Ovary (tissue), 9 donors: Measurements from ENCODE around the gene CSNK1E. TPM values are rescaled to one million over a fixed set of nuclear protein-coding genes. Genes with fewer than 3 reads are reported as not detected.

ENCODE experiments used
- DNase-seq, 5 donors: peaks; one replicate each; pipeline ENCODE4 v3.0.0-alpha.2; 2019 to 2020
- H3K27ac ChIP-seq, 2 donors: fragments of 200-600 bp; one replicate each; pipeline versions ENCODE4 v1.5.1 to v1.8.0; 2019 to 2022
- H3K27me3 ChIP-seq: fragments of 200-600 bp; one replicate; pipeline ENCODE4 v1.8.0; 2022
- H3K36me3 ChIP-seq: fragments of 200-600 bp; sonication (generic); one replicate; pipeline ENCODE4 v1.5.1; 2019
- H3K4me1 ChIP-seq: one replicate; pipeline ENCODE4 v1.8.1; 2013; ENCODE audit warnings: mild to moderate bottlenecking, moderate library complexity; ENCODE audit not compliant: insufficient read depth
- H3K4me3 ChIP-seq: fragments of 200-600 bp; sonication (generic); one replicate; pipeline ENCODE4 v1.5.1; 2017
- H3K9me3 ChIP-seq, 2 donors: fragments of 200-600 bp in 1 of 2; sonication (generic) in 1 of 2; one replicate each; pipeline versions ENCODE4 v1.5.1 to v1.8.1; 2013 to 2019; ENCODE audit warnings: mild to moderate bottlenecking in 1 of 2, moderate library complexity in 1 of 2
- EP300 ChIP-seq: sonication (generic); formaldehyde crosslinking; IDR thresholded peaks from one replicate; pipeline ENCODE4 v1.6.1; 2017; ENCODE audit warnings: antibody characterized with exemption
- POLR2A ChIP-seq: fragments of 450-650 bp; IDR thresholded peaks from one replicate; pipeline ENCODE4 v1.6.1; 2017; ENCODE audit warnings: antibody characterized with exemption, mild to moderate bottlenecking, moderate library complexity
- WGBS, 3 donors: extraction: QIAGEN DNeasy Blood & Tissue Kit in 1 of 3; methylation state at CpG; one replicate each; pipeline versions ENCODE4 v1.1.5 to v1.1.7; 2013 to 2017; 5-methylcytosine and 5-hydroxymethylcytosine counted together
- intact Hi-C, 4 donors: fragments of 100-400 bp; cut with DNase I; formaldehyde crosslinking; loops; one replicate each; pipeline versions ENCODE4 v1.11.0 to v1.15.1; 2022 to 2023
- polyA plus RNA-seq, 2 donors: library from polyadenylated mRNA; stranded (reverse); fragments of 200-250 nt in 1 of 2; fragments of 350-450 nt in 1 of 2; fragmentation: Illumina TruSeq in 1 of 2; extraction: RNeasy Lipid Tissue Mini Kit (QIAGEN cat#74804) in 1 of 2; gene quantifications; one replicate each; pipeline ENCODE4 v1.2.3, GENCODE V29; 2013 to 2014
- total RNA-seq, 7 donors: library from RNA; depleted of rRNA in 2 of 7; stranded (reverse); fragments of >200 nt in 2 of 7; fragmentation: NEBNext Ultra II Directional in 3 of 7; extraction: Animal tissue kit (Norgen Biotek cat#: 25700) in 3 of 7; gene quantifications; one replicate each; pipeline versions ENCODE4 v1.1.0 to v1.2.4, GENCODE V29; 2016 to 2023
- TF ChIP-seq, protein P1 (sequence below), 3 donors: fragments of 450-650 bp in 2 of 3; fragments of 200-600 bp in 1 of 3; IDR thresholded peaks; one replicate each; pipeline versions ENCODE4 v1.5.1 to v1.8.0; 2016 to 2022; ENCODE audit warnings: antibody characterized with exemption in 3 of 3, mild to moderate bottlenecking in 1 of 3
- donor health status: DM: no; HTN: no; CAD: no; lungs with moderate emphysema.
- donor health status: DM: no; HTN: no; CAD: no.
- donor health status: Bipolar disorder and iron deficiency.
- donor health status: DM: yes; HTN: yes; CAD: no.
- donor health status: DM: no; HTN: no; CAD: no.
- donor health status: DM: yes; HTN: yes; CAD: no.

Gene CSNK1E
- total and polyA plus RNA-seq, 9 donors = 61.4 to 161 (median 105) TPM

GRCh38 chr22:38257181-38257580 is 60.1 kb downstream of the CSNK1E start:
- peak in 1 of 5 donors; percentile 51 for DNase-seq
- H3K9me3 ChIP-seq = no peaks in the 10 kb centered on the region
- peak overlapping the region; percentile 31 to 74 for H3K27ac ChIP-seq
- TF ChIP-seq, protein P1, sequence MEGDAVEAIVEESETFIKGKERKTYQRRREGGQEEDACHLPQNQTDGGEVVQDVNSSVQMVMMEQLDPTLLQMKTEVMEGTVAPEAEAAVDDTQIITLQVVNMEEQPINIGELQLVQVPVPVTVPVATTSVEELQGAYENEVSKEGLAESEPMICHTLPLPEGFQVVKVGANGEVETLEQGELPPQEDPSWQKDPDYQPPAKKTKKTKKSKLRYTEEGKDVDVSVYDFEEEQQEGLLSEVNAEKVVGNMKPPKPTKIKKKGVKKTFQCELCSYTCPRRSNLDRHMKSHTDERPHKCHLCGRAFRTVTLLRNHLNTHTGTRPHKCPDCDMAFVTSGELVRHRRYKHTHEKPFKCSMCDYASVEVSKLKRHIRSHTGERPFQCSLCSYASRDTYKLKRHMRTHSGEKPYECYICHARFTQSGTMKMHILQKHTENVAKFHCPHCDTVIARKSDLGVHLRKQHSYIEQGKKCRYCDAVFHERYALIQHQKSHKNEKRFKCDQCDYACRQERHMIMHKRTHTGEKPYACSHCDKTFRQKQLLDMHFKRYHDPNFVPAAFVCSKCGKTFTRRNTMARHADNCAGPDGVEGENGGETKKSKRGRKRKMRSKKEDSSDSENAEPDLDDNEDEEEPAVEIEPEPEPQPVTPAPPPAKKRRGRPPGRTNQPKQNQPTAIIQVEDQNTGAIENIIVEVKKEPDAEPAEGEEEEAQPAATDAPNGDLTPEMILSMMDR (IDR thresholded peaks at IDR 0.05) = no peak
- TF ChIP-seq EP300 (no peak), POLR2A (no peak)
- H3K4me3 ChIP-seq = no peak overlapping the region
- no peaks in the 10 kb centered on the region for H3K36me3 ChIP-seq
- no peaks in the 10 kb centered on the region for H3K27me3 ChIP-seq
- 3 to 8% (median 4%) methylated on average over 14 of the region's 14 CpGs for WGBS, 3 donors
- intact Hi-C loops = loop anchor here in 1 of 4 donors (10.0 kb wide), 1 partner anchor 52 kb away; the partner anchor contains the start of gene MAFF
- peaks cover 14% of the 10 kb centered on the region for H3K4me1 ChIP-seq

GRCh38 chr22:38255697-38256096 is 61.5 kb downstream of the CSNK1E start:
- WGBS, 3 donors = 93 to 100% (median 99%) methylated on average over 2 of the region's 2 CpGs
- H3K4me3 ChIP-seq = no peak overlapping the region
- DNase-seq = no peak
- no peak overlapping the region for H3K27ac ChIP-seq
- intact Hi-C loops = loop anchor here in 1 of 4 donors (10.0 kb wide), 1 partner anchor 51 kb away; the partner anchor contains the start of gene MAFF
- no peaks in the 10 kb centered on the region for H3K36me3 ChIP-seq
- H3K27me3 ChIP-seq = no peaks in the 10 kb centered on the region
- H3K4me1 ChIP-seq = peaks cover 10% of the 10 kb centered on the region
- H3K9me3 ChIP-seq = no peaks in the 10 kb centered on the region
- no peak for TF ChIP-seq POLR2A

DNA sequence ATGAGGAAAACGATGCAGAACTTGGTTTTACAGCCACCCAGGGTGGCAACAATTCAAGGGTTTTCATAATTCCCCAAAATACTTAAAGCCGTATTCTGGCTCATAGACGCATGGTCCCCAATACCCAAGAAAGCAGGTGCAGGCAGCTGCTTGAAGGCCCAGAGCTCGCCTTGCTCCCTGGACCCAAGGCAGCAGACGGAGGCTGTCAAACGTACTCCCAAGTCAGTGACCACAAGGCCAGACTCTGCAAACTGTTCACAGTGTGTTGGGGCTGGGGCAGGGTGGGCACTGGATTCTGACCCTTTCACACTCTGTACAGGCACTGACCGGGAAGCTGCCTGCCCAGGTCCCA is 65.9 kb downstream of the CSNK1E start:
- Histone ChIP-seq H3K4me3 (no peak overlapping the region), H3K36me3 (no peaks in the 10 kb centered on the region), H3K27ac (no peak overlapping the region), H3K9me3 (no peaks in the 10 kb centered on the region), H3K27me3 (no peaks in the 10 kb centered on the region), H3K4me1 (peaks cover 6% of the 10 kb centered on the region)
- intact Hi-C loops = loop anchor here in 1 of 4 donors (10.0 kb wide), 1 partner anchor 47 kb away; the partner anchor contains the start of gene MAFF
- TF ChIP-seq, protein P1 (IDR thresholded peaks at IDR 0.05) = no peak
- TF ChIP-seq POLR2A (no peak), EP300 (no peak)
- WGBS, 3 donors = 27 to 64% (median 33%) methylated on average over 7 of the region's 7 CpGs
- DNase-seq = no peak

DNA sequence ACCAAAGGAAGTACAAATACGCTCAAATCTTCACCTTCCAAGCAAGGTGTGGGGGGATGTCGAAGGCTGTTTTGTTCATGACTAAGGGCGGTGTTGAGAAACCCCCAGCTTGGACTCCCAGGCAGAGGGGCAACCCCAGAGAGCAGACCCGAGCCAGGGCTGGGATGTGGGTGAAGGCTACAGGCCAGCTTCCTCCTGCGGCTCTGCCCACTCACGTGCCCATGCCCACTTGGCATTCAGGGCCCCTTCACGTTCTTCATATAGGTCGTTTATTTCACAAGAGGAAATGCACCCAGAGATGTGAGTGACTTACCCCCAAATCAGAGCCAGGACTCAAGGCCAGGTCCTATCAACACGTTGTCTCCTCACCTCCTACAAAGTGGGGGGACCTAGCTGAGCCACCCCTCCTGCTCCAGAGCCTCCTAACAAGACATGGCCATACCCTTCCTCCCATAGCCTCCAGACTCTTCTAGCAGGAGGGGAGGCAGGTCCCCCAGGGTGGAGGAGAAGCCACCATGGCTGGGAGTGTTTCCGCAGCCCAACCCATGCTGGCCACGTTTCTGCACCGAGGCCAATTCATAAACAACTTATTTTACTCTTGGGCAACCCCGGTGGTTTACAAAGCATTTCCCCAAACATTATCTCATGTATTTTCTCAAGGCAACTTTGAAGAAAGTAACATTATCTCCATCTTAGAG is 66.4 kb downstream of the CSNK1E start:
- intact Hi-C loops = loop anchor here in 1 of 4 donors (10.0 kb wide), 1 partner anchor 46 kb away; the partner anchor contains the start of gene MAFF
- no peak for DNase-seq
- Histone ChIP-seq H3K27ac (no peak overlapping the region), H3K4me3 (no peak overlapping the region), H3K4me1 (peaks cover 6% of the 10 kb centered on the region), H3K9me3 (no peaks in the 10 kb centered on the region), H3K27me3 (no peaks in the 10 kb centered on the region), H3K36me3 (no peaks in the 10 kb centered on the region)
- TF ChIP-seq, protein P1 (IDR thresholded peaks at IDR 0.05) = no peak
- no peak for TF ChIP-seq POLR2A
- TF ChIP-seq EP300 = no peak
- WGBS, 3 donors = 56 to 62% (median 62%) methylated on average over 13 of the region's 13 CpGs
